ENCODE measurements around the gene UMODL1. TPM values are rescaled to one million over a fixed set of nuclear protein-coding genes. Genes with fewer than 3 reads are reported as not detected.

Gene UMODL1
- total RNA-seq, 6 donors from 2014 or later = 0.07 to 6.3 (median 0.59) TPM; not detected in 1

- Histone ChIP-seq H3K27me3 (no peaks in the 10 kb centered on the region), H3K36me3 (no peaks in the 10 kb centered on the region), H3K9me3 (no peaks in the 10 kb centered on the region), H3K27ac (no peak overlapping the region), H3K4me1 (peaks cover 3 to 15% (median 9%) of the 10 kb centered on the region in 4 donors), H3K4me3 (no peak overlapping the region)
- TF ChIP-seq POLR2A (IDR thresholded peaks at IDR 0.05) (no peak), POLR2AphosphoS5 (IDR thresholded peaks at IDR 0.05) (no peak), EP300 (IDR thresholded peaks at IDR 0.05) (no peak)
- TF ChIP-seq, protein P1, sequence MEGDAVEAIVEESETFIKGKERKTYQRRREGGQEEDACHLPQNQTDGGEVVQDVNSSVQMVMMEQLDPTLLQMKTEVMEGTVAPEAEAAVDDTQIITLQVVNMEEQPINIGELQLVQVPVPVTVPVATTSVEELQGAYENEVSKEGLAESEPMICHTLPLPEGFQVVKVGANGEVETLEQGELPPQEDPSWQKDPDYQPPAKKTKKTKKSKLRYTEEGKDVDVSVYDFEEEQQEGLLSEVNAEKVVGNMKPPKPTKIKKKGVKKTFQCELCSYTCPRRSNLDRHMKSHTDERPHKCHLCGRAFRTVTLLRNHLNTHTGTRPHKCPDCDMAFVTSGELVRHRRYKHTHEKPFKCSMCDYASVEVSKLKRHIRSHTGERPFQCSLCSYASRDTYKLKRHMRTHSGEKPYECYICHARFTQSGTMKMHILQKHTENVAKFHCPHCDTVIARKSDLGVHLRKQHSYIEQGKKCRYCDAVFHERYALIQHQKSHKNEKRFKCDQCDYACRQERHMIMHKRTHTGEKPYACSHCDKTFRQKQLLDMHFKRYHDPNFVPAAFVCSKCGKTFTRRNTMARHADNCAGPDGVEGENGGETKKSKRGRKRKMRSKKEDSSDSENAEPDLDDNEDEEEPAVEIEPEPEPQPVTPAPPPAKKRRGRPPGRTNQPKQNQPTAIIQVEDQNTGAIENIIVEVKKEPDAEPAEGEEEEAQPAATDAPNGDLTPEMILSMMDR (IDR thresholded peaks at IDR 0.05) = no peak
- DNase-seq = peak in 1 of 2 donors; percentile 3
- WGBS, 2 donors = 79 to 93% methylated on average over 5 to 8 of the region's 8 CpGs
- no peak for ATAC-seq (ENCODE audit: low FRiP score in 2 of 2)
These were observed 87.7 kb downstream of the UMODL1 start for GRCh38 chr21:42158846-42159245.

- TF ChIP-seq POLR2AphosphoS5 (IDR thresholded peaks at IDR 0.05) (no peak), POLR2A (IDR thresholded peaks at IDR 0.05) (no peak), EP300 (IDR thresholded peaks at IDR 0.05) (no peak)
- TF ChIP-seq, protein P1 (IDR thresholded peaks at IDR 0.05) = no peak
- H3K4me1 ChIP-seq = peaks cover 3 to 15% (median 10%) of the 10 kb centered on the region in 4 donors
- 66 to 85% methylated on average over 10 to 11 of the region's 11 CpGs for WGBS, 2 donors
- no peaks in the 10 kb centered on the region for H3K9me3 ChIP-seq
- H3K27ac ChIP-seq = no peak overlapping the region
- H3K36me3 ChIP-seq = no peaks in the 10 kb centered on the region
- no peak overlapping the region for H3K4me3 ChIP-seq
- ATAC-seq (ENCODE audit: low FRiP score in 2 of 2) (no peak), DNase-seq (peak in 1 of 2 donors; percentile 11)
- H3K27me3 ChIP-seq = no peaks in the 10 kb centered on the region
These were observed 88.5 kb downstream of the UMODL1 start for GRCh38 chr21:42159560-42160110.

GRCh38 chr21:42160111-42160721 lies 89.1 kb downstream of the UMODL1 start:
- Histone ChIP-seq H3K9me3 (no peaks in the 10 kb centered on the region), H3K36me3 (no peaks in the 10 kb centered on the region), H3K4me3 (no peak overlapping the region), H3K27ac (no peak overlapping the region), H3K4me1 (peaks cover 3 to 20% (median 11%) of the 10 kb centered on the region in 4 donors), H3K27me3 (no peaks in the 10 kb centered on the region)
- TF ChIP-seq, protein P1 (IDR thresholded peaks at IDR 0.05) = no peak
- TF ChIP-seq POLR2A (IDR thresholded peaks at IDR 0.05) (no peak), EP300 (IDR thresholded peaks at IDR 0.05) (no peak), POLR2AphosphoS5 (IDR thresholded peaks at IDR 0.05) (no peak)
- DNase-seq (peak in 1 of 2 donors; percentile 15), ATAC-seq (ENCODE audit: low FRiP score in 2 of 2) (no peak)
- WGBS, 2 donors = 68 to 73% methylated on average over 15 to 20 of the region's 25 CpGs

- TF ChIP-seq, protein P1 (IDR thresholded peaks at IDR 0.05) = no peak
- TF ChIP-seq POLR2AphosphoS5 (IDR thresholded peaks at IDR 0.05) (no peak), EP300 (IDR thresholded peaks at IDR 0.05) (no peak), POLR2A (IDR thresholded peaks at IDR 0.05) (no peak)
- ATAC-seq (ENCODE audit: low FRiP score in 2 of 2) (no peak), DNase-seq (peak in 1 of 2 donors; percentile 15)
- Histone ChIP-seq H3K27me3 (no peaks in the 10 kb centered on the region), H3K27ac (no peak overlapping the region), H3K4me1 (peaks cover 3 to 20% (median 11%) of the 10 kb centered on the region in 4 donors), H3K4me3 (no peak overlapping the region), H3K36me3 (no peaks in the 10 kb centered on the region), H3K9me3 (no peaks in the 10 kb centered on the region)
- 92 to 94% methylated on average over 3 to 9 of the region's 9 CpGs for WGBS, 2 donors
These were observed 89.6 kb downstream of the UMODL1 start for GRCh38 chr21:42160765-42161164.
